SK-N-SH (cell line): ENCODE results near the gene STRN3. TPM values are rescaled to one million over a fixed set of nuclear protein-coding genes. Genes with fewer than 3 reads are reported as not detected.
A peak's percentile ranks its signal among the peaks of the same experiment; 100 is the strongest.

ENCODE experiments used
- CTCF ChIA-PET: fragments of 300-600, 350-600 bp; formaldehyde crosslinking; extraction: SDS; loops from one replicate; lab custom pipeline; 2021; lab: Yijun Ruan, JAX
- POLR2A ChIA-PET: fragments of 350-600 bp; sonication (Branson Sonifier 250); formaldehyde crosslinking; extraction: SDS; loops from one replicate; lab custom pipeline; 2020; ENCODE audit warnings: antibody characterized with exemption, inconsistent platforms; lab: Yijun Ruan, JAX
- DNase-seq: peaks from one replicate; pipeline ENCODE4 v3.0.0; 2012
- H2AFZ ChIP-seq: fragments of 200-600 bp; sonication (generic); 2 replicates; pipeline ENCODE4 v1.8.1; 2016; ENCODE audit warnings: antibody characterized with exemption, mild to moderate bottlenecking, low read depth
- H3F3A ChIP-seq: fragments of 200-600 bp; sonication (generic); replicated peaks from 2 replicates; pipeline ENCODE3; 2016; ENCODE audit warnings: antibody characterized with exemption, mild to moderate bottlenecking; ENCODE audit not compliant: insufficient read depth
- H3K27ac ChIP-seq, 2 experiments: fragments of 200-500 bp in 1 of 2; fragments of 200-600 bp in 1 of 2; sonication (Bioruptor generic) in 1 of 2; sonication (generic), shearing (Covaris generic) in 1 of 2; 2 replicates each; pipeline versions ENCODE4 v1.5.1 to v1.6.1; 2014 to 2016; ENCODE audit warnings: low read depth in 2 of 2, inconsistent platforms in 1 of 2, low read length in 1 of 2, mild to moderate bottlenecking in 1 of 2, mixed read lengths in 1 of 2
- H3K27me3 ChIP-seq: fragments of 200-600 bp; sonication (generic), shearing (Covaris generic); 2 replicates; pipeline ENCODE4 v1.6.1; 2016; ENCODE audit warnings: mixed run types; ENCODE audit not compliant: insufficient read depth
- H3K36me3 ChIP-seq, 2 experiments: fragments of 200-500 bp in 1 of 2; fragments of 200-600 bp in 1 of 2; sonication (Bioruptor generic) in 1 of 2; sonication (generic) in 1 of 2; replicated peaks in 1 of 2; 2 replicates each; pipeline versions ENCODE3 to v1.5.1; 2014 to 2016; ENCODE audit warnings: low read length in 1 of 2, mild to moderate bottlenecking in 1 of 2; ENCODE audit not compliant: insufficient read depth in 2 of 2, control insufficient read depth in 1 of 2
- H3K4me1 ChIP-seq, 2 experiments: fragments of 200-500 bp in 1 of 2; fragments of 200-600 bp in 1 of 2; sonication (Bioruptor generic) in 1 of 2; sonication (generic), shearing (Covaris generic) in 1 of 2; 2 replicates each; pipeline versions ENCODE4 v1.5.1 to v1.6.1; 2014 to 2016; ENCODE audit warnings: low read depth in 1 of 2, low read length in 1 of 2, mixed run types in 1 of 2; ENCODE audit not compliant: insufficient read depth in 2 of 2, control insufficient read depth in 1 of 2
- H3K4me2 ChIP-seq: fragments of 200-600 bp; sonication (generic), shearing (Covaris generic); 2 replicates; pipeline ENCODE4 v1.6.1; 2017; ENCODE audit warnings: mixed run types
- H3K4me3 ChIP-seq, 2 experiments: fragments of 200-500 bp in 1 of 2; fragments of 200-600 bp in 1 of 2; sonication (Bioruptor generic) in 1 of 2; sonication (generic), shearing (Covaris generic) in 1 of 2; 2 replicates each; pipeline versions ENCODE4 v1.5.1 to v1.8.1; 2014 to 2016; ENCODE audit warnings: low read depth in 2 of 2, inconsistent platforms in 1 of 2, low read length in 1 of 2, mild to moderate bottlenecking in 1 of 2, mixed read lengths in 1 of 2, moderate library complexity in 1 of 2
- H3K79me2 ChIP-seq: fragments of 200-600 bp; sonication (generic); 2 replicates; pipeline ENCODE4 v1.8.1; 2017; ENCODE audit warnings: mild to moderate bottlenecking; ENCODE audit not compliant: insufficient read depth
- H3K9ac ChIP-seq: fragments of 200-600 bp; sonication (generic); 2 replicates; pipeline ENCODE4 v1.6.1; 2017; ENCODE audit warnings: mixed run types
- H3K9me2 ChIP-seq: fragments of 200-600 bp; sonication (generic); 2 replicates; pipeline ENCODE4 v1.6.1; 2017; ENCODE audit warnings: mixed run types
- H3K9me3 ChIP-seq: fragments of 200-600 bp; sonication (generic); 2 replicates; pipeline ENCODE4 v1.6.1; 2017; ENCODE audit warnings: mixed run types, mild to moderate bottlenecking, moderate library complexity
- H4K20me1 ChIP-seq: fragments of 200-600 bp; sonication (generic); 2 replicates; pipeline ENCODE4 v1.6.1; 2017; ENCODE audit warnings: mild to moderate bottlenecking, mixed run types; ENCODE audit not compliant: insufficient read depth
- CHD2 ChIP-seq: fragments of 150-350 bp; IDR thresholded peaks from 2 replicates; pipeline ENCODE4 v1.6.1; 2018; ENCODE audit warnings: low read length; ENCODE audit not compliant: partially characterized antibody
- NRF1 ChIP-seq: IDR thresholded peaks from 2 replicates; pipeline ENCODE4 v1.6.1; 2012; ENCODE audit warnings: low read depth, mild to moderate bottlenecking, low read length
- RCOR1 ChIP-seq: fragments of 150-350 bp; IDR thresholded peaks from 2 replicates; pipeline ENCODE4 v1.6.1; 2017; ENCODE audit warnings: antibody characterized with exemption, low read length
- SMC3 ChIP-seq: IDR thresholded peaks from 2 replicates; pipeline ENCODE4 v1.6.1; 2012; ENCODE audit warnings: low read depth, low read length, improper control_type of control experiment
- TAF1 ChIP-seq: IDR thresholded peaks from 2 replicates; pipeline ENCODE4 v1.6.1; 2012; ENCODE audit warnings: low read depth, mild to moderate bottlenecking, low read length, moderate library complexity, borderline replicate concordance
- WGBS: methylation state at CpG from one replicate; pipeline ENCODE4 v1.1.6; 2017; ENCODE audit warnings: low lambda C conversion rate; 5-methylcytosine and 5-hydroxymethylcytosine counted together
- polyA plus RNA-seq, 3 experiments: library from polyadenylated mRNA; depleted of rRNA; stranded (reverse); fragments of >200 nt; gene quantifications; 2 replicates each; pipeline ENCODE4 v1.2.3, GENCODE V29; 2012
- TF ChIP-seq, protein P1 (sequence below): IDR thresholded peaks from 2 replicates; pipeline ENCODE4 v1.6.1; 2012; ENCODE audit warnings: mild to moderate bottlenecking, low read depth, low read length, moderate library complexity
- TF ChIP-seq, protein P2 (sequence below): fragments of 150-350 bp; IDR thresholded peaks from 2 replicates; pipeline ENCODE4 v1.6.1; 2017; ENCODE audit warnings: antibody characterized with exemption, low read length, low read depth, borderline replicate concordance
- TF ChIP-seq, protein P3 (sequence below): IDR thresholded peaks from 2 replicates; pipeline ENCODE4 v1.4.0; 2012; ENCODE audit warnings: low read depth, borderline replicate concordance
- TF ChIP-seq, protein P4 (sequence below): fragments of 200-600 bp; sonication (generic); IDR thresholded peaks from 2 replicates; pipeline ENCODE4 v1.6.1; 2017; ENCODE audit warnings: antibody characterized with exemption, mild to moderate bottlenecking, moderate library complexity

STRN3 gene
- polyA plus RNA-seq, 1 of the 3 experiments (the other 2 are of a cell fraction): 7.2 TPM

DNA sequence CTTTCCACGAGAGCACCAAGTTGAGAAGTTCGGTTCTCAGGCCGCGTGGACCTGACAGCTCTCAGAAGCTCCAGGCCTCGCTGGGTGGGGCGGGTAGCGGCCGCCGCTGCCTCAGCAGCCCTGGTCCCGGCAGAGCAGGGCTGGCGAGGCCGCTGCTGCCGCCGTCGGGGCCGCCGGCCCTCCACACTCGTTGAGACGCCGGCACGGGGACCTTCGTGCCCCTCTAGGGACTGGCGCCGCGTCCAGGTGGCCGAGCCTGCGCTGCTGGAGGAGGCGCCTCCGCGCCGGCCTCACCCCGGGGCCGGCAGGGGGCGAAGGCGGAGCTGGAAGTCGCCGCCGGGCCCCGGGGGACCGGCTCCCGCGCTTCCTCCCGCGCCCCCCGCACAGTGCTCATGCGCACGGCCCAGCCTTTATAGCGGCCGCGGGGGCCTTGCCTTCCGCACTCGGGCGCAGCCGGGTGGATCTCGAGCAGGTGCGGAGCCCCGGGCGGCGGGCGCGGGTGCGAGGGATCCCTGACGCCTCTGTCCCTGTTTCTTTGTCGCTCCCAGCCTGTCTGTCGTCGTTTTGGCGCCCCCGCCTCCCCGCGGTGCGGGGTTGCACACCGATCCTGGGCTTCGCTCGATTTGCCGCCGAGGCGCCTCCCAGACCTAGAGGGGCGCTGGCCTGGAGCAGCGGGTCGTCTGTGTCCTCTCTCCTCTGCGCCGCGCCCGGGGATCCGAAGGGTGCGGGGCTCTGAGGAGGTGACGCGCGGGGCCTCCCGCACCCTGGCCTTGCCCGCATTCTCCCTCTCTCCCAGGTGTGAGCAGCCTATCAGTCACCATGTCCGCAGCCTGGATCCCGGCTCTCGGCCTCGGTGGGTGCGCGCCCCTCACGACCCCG, 151.8 kb downstream of the STRN3 start, which contains the start of gene COCH:
TSS of gene COCH (plus strand) at position 440 of the 879 bp plus-strand sequence. CDS start at position 820, 380 bp downstream.
- peak; percentile 92 for DNase-seq

More for the DNA sequence above, 151.8 kb downstream of the STRN3 start, which contains the start of gene COCH:
- H3K79me2 ChIP-seq: no peaks in the 10 kb centered on the region
- H4K20me1 ChIP-seq: no peaks in the 10 kb centered on the region
- no peaks in the 10 kb centered on the region for H3K9me2 ChIP-seq
- WGBS: 22% methylated on average over 27 of the region's 99 CpGs
- peak within 1 kb of the TSS; percentile 48 for H3K9ac ChIP-seq
- peak within 1 kb of the TSS; percentile 84 for H3K4me2 ChIP-seq
- H2AFZ ChIP-seq: peak within 1 kb of the TSS; percentile 94; the same call in 1 of the 2 replicates
- H3K36me3 ChIP-seq: no peaks in the 10 kb centered on the region
- TF ChIP-seq, protein P1, sequence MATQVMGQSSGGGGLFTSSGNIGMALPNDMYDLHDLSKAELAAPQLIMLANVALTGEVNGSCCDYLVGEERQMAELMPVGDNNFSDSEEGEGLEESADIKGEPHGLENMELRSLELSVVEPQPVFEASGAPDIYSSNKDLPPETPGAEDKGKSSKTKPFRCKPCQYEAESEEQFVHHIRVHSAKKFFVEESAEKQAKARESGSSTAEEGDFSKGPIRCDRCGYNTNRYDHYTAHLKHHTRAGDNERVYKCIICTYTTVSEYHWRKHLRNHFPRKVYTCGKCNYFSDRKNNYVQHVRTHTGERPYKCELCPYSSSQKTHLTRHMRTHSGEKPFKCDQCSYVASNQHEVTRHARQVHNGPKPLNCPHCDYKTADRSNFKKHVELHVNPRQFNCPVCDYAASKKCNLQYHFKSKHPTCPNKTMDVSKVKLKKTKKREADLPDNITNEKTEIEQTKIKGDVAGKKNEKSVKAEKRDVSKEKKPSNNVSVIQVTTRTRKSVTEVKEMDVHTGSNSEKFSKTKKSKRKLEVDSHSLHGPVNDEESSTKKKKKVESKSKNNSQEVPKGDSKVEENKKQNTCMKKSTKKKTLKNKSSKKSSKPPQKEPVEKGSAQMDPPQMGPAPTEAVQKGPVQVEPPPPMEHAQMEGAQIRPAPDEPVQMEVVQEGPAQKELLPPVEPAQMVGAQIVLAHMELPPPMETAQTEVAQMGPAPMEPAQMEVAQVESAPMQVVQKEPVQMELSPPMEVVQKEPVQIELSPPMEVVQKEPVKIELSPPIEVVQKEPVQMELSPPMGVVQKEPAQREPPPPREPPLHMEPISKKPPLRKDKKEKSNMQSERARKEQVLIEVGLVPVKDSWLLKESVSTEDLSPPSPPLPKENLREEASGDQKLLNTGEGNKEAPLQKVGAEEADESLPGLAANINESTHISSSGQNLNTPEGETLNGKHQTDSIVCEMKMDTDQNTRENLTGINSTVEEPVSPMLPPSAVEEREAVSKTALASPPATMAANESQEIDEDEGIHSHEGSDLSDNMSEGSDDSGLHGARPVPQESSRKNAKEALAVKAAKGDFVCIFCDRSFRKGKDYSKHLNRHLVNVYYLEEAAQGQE: no peak
- TF ChIP-seq RCOR1: no peak
- no peak for TF ChIP-seq SMC3
- TF ChIP-seq NRF1: peak; percentile 52
- TF ChIP-seq, protein P2, sequence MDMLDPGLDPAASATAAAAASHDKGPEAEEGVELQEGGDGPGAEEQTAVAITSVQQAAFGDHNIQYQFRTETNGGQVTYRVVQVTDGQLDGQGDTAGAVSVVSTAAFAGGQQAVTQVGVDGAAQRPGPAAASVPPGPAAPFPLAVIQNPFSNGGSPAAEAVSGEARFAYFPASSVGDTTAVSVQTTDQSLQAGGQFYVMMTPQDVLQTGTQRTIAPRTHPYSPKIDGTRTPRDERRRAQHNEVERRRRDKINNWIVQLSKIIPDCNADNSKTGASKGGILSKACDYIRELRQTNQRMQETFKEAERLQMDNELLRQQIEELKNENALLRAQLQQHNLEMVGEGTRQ: no peak
- TF ChIP-seq CHD2: no peak
- TF ChIP-seq, protein P3, sequence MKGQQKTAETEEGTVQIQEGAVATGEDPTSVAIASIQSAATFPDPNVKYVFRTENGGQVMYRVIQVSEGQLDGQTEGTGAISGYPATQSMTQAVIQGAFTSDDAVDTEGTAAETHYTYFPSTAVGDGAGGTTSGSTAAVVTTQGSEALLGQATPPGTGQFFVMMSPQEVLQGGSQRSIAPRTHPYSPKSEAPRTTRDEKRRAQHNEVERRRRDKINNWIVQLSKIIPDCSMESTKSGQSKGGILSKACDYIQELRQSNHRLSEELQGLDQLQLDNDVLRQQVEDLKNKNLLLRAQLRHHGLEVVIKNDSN: no peak
- no peak for TF ChIP-seq TAF1
- TF ChIP-seq, protein P4, sequence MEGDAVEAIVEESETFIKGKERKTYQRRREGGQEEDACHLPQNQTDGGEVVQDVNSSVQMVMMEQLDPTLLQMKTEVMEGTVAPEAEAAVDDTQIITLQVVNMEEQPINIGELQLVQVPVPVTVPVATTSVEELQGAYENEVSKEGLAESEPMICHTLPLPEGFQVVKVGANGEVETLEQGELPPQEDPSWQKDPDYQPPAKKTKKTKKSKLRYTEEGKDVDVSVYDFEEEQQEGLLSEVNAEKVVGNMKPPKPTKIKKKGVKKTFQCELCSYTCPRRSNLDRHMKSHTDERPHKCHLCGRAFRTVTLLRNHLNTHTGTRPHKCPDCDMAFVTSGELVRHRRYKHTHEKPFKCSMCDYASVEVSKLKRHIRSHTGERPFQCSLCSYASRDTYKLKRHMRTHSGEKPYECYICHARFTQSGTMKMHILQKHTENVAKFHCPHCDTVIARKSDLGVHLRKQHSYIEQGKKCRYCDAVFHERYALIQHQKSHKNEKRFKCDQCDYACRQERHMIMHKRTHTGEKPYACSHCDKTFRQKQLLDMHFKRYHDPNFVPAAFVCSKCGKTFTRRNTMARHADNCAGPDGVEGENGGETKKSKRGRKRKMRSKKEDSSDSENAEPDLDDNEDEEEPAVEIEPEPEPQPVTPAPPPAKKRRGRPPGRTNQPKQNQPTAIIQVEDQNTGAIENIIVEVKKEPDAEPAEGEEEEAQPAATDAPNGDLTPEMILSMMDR: peak; percentile 23
- no peak within 1 kb of the TSS for H3K27ac ChIP-seq
- no peaks in the 10 kb centered on the region; a peak in 1 of 4 replicates for H3K4me1 ChIP-seq
- CTCF ChIA-PET: interaction anchor here (0.6 kb wide), 2 partner anchors 16 to 73 kb away, joined by 3 read pairs; no protein-coding TSS in a partner anchor
- no peaks in the 10 kb centered on the region for H3K9me3 ChIP-seq
- H3K27me3 ChIP-seq: no peaks in the 10 kb centered on the region
- POLR2A ChIA-PET: no interaction called here
- peak within 1 kb of the TSS; percentile 60 to 64 for H3K4me3 ChIP-seq
- H3F3A ChIP-seq: no peaks in the 10 kb centered on the region
